Measurements from ENCODE around the gene PPP4R1. TPM values are rescaled to one million over a fixed set of nuclear protein-coding genes. Genes with fewer than 3 reads are reported as not detected.

Gene PPP4R1
- polyA plus RNA-seq, 1 of the 3 experiments (the other 2 are of a cell fraction) = 53.4 TPM

DNA sequence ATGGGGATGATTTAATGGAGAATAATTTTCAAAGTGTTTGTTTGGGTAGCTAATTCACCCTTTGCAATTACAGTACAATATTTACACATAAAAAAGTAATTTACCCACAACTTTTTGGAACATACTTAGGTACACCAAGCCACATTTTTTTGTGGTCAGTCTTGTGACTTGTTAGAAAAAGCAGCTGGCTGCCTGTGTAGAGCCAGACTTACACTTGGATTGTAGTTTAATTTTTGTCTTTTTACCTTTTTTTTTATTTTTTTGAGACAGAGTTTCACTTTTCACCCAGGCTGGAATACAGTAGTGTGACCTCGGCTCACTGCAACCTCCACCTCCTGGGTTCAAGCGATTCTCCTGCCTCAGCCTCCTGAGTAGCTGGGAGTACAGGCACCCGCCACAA lies 93.7 kb downstream of the PPP4R1 start:
- Histone ChIP-seq H3K9ac (no peak overlapping the region), H2AFZ (ENCODE audit: low read depth) (no peak overlapping the region), H4K20me1 (ENCODE audit: insufficient read depth) (peaks cover 5% of the 10 kb centered on the region; the same call in 1 of the 2 replicates), H3K9me2 (no peaks in the 10 kb centered on the region), H3K27me3 (ENCODE audit: insufficient read depth) (no peaks in the 10 kb centered on the region), H3K4me2 (no peak overlapping the region), H3K4me3 (ENCODE audit: low read depth in 2 of 2, low read length in 1 of 2) (no peak overlapping the region), H3K4me1 (ENCODE audit: control insufficient read depth in 1 of 2, insufficient read depth in 2 of 2, low read depth in 1 of 2, low read length in 1 of 2) (peaks cover 0 to 12% of the 10 kb centered on the region in 2 experiments; a peak in 2 of 4 replicates), H3K27ac (ENCODE audit: low read depth in 2 of 2, low read length in 1 of 2) (no peak overlapping the region), H3K9me3 (no peaks in the 10 kb centered on the region), H3F3A (replicated peaks; ENCODE audit: insufficient read depth) (peaks cover 14% of the 10 kb centered on the region), H3K36me3 (replicated peaks in 1 of 2; ENCODE audit: control insufficient read depth in 1 of 2, insufficient read depth in 2 of 2, low read length in 1 of 2) (peaks cover 19 to 35% of the 10 kb centered on the region in 2 experiments), H3K79me2 (ENCODE audit: insufficient read depth) (peaks cover 36% of the 10 kb centered on the region)
- ChIA-PET POLR2A (no interaction called here), CTCF (interaction anchor here (1.0 kb wide), 1 partner anchor 447 kb away, joined by 3 read pairs; no protein-coding TSS in a partner anchor)
- no peak for DNase-seq
- 100% methylated on average over 3 of the region's 3 CpGs for WGBS (ENCODE audit: low lambda C conversion rate)
- TF ChIP-seq MEF2A (IDR thresholded peaks at IDR 0.05; ENCODE audit: borderline replicate concordance, low read depth) (no peak), GABPA (IDR thresholded peaks at IDR 0.05; ENCODE audit: low read depth) (no peak), TAF1 (IDR thresholded peaks at IDR 0.05; ENCODE audit: borderline replicate concordance, low read depth, low read length) (no peak), SMC3 (IDR thresholded peaks at IDR 0.05; ENCODE audit: low read depth, low read length) (no peak), CHD2 (IDR thresholded peaks at IDR 0.05; ENCODE audit: low read length, partially characterized antibody) (no peak), RXRA (IDR thresholded peaks at IDR 0.05; ENCODE audit: borderline replicate concordance, low read depth) (no peak), GATA2 (CRISPR knock-in tag; IDR thresholded peaks at IDR 0.05) (no peak), RCOR1 (IDR thresholded peaks at IDR 0.05; ENCODE audit: low read length) (no peak), PBX3 (IDR thresholded peaks at IDR 0.05) (no peak), POLR2AphosphoS5 (IDR thresholded peaks at IDR 0.05; ENCODE audit: low read depth, low read length) (no peak), NFIC (IDR thresholded peaks at IDR 0.05; ENCODE audit: borderline replicate concordance) (no peak), EZH2phosphoT487 (IDR thresholded peaks at IDR 0.05; ENCODE audit: borderline replicate concordance, low read depth) (no peak), FOXM1 (IDR thresholded peaks at IDR 0.05; ENCODE audit: low read depth) (no peak), TEAD4 (IDR thresholded peaks at IDR 0.05; ENCODE audit: borderline replicate concordance, insufficient read depth) (no peak), NRF1 (IDR thresholded peaks at IDR 0.05; ENCODE audit: low read depth, low read length) (no peak), JUND (IDR thresholded peaks at IDR 0.05) (no peak)
- TF ChIP-seq, protein P1, sequence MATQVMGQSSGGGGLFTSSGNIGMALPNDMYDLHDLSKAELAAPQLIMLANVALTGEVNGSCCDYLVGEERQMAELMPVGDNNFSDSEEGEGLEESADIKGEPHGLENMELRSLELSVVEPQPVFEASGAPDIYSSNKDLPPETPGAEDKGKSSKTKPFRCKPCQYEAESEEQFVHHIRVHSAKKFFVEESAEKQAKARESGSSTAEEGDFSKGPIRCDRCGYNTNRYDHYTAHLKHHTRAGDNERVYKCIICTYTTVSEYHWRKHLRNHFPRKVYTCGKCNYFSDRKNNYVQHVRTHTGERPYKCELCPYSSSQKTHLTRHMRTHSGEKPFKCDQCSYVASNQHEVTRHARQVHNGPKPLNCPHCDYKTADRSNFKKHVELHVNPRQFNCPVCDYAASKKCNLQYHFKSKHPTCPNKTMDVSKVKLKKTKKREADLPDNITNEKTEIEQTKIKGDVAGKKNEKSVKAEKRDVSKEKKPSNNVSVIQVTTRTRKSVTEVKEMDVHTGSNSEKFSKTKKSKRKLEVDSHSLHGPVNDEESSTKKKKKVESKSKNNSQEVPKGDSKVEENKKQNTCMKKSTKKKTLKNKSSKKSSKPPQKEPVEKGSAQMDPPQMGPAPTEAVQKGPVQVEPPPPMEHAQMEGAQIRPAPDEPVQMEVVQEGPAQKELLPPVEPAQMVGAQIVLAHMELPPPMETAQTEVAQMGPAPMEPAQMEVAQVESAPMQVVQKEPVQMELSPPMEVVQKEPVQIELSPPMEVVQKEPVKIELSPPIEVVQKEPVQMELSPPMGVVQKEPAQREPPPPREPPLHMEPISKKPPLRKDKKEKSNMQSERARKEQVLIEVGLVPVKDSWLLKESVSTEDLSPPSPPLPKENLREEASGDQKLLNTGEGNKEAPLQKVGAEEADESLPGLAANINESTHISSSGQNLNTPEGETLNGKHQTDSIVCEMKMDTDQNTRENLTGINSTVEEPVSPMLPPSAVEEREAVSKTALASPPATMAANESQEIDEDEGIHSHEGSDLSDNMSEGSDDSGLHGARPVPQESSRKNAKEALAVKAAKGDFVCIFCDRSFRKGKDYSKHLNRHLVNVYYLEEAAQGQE (IDR thresholded peaks at IDR 0.05; ENCODE audit: low read depth, low read length) = no peak
- TF ChIP-seq, protein P2, sequence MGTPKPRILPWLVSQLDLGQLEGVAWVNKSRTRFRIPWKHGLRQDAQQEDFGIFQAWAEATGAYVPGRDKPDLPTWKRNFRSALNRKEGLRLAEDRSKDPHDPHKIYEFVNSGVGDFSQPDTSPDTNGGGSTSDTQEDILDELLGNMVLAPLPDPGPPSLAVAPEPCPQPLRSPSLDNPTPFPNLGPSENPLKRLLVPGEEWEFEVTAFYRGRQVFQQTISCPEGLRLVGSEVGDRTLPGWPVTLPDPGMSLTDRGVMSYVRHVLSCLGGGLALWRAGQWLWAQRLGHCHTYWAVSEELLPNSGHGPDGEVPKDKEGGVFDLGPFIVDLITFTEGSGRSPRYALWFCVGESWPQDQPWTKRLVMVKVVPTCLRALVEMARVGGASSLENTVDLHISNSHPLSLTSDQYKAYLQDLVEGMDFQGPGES (IDR thresholded peaks at IDR 0.05; ENCODE audit: low read depth, low read length) = no peak
- TF ChIP-seq, protein P3, sequence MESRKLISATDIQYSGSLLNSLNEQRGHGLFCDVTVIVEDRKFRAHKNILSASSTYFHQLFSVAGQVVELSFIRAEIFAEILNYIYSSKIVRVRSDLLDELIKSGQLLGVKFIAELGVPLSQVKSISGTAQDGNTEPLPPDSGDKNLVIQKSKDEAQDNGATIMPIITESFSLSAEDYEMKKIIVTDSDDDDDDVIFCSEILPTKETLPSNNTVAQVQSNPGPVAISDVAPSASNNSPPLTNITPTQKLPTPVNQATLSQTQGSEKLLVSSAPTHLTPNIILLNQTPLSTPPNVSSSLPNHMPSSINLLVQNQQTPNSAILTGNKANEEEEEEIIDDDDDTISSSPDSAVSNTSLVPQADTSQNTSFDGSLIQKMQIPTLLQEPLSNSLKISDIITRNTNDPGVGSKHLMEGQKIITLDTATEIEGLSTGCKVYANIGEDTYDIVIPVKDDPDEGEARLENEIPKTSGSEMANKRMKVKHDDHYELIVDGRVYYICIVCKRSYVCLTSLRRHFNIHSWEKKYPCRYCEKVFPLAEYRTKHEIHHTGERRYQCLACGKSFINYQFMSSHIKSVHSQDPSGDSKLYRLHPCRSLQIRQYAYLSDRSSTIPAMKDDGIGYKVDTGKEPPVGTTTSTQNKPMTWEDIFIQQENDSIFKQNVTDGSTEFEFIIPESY (IDR thresholded peaks at IDR 0.05; ENCODE audit: borderline replicate concordance, low read depth) = no peak
